ENCODE data around the gene GHDC.
"Not testable (repeated sequence)": the region's sequence is repeated elsewhere in the genome, so short reads cannot be mapped to it uniquely, and the experiment has no call there.

Gene GHDC

DNA sequence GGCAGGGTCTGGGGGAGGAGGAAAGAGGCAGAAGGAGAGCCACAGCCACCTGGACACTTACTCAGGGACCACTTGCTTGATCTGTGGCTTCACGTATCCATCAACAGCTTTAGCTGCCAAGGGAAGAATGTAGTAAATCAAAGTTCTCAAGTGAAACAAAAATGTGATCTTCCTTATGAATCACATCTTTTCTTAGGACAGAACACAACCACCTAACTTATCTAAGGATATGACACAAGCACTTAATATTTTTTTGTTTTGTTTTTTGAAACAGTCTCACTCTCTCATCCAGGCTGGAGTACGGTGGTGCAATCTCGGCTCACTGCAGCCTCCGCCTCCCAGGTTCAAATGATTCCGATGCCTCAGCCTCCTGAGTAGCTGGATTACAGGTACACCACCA is 8.4 kb upstream of the GHDC start:
- DNase-seq, result no peak

- DNase-seq, result no peak
Observed at GRCh38 chr17:42202159-42202558, 7.9 kb upstream of the GHDC start.

DNA sequence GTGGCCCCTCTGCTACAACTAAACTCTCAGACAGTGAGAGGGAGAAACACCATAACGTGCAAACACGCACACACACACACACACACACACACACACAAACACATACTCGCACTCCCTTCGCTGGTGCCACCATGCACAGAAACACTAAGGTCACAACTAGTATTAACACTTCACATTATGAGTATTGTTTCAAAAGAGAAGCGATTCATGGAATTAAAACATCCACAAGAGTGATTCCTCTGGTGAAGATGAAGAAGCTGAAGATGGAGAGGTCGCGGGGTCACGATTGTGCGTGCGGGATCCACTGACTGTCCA is 7.1 kb upstream of the GHDC start:
- no peak for DNase-seq

- no peak for DNase-seq
Observed at GRCh38 chr17:42200706-42201457, 6.6 kb upstream of the GHDC start.

DNA sequence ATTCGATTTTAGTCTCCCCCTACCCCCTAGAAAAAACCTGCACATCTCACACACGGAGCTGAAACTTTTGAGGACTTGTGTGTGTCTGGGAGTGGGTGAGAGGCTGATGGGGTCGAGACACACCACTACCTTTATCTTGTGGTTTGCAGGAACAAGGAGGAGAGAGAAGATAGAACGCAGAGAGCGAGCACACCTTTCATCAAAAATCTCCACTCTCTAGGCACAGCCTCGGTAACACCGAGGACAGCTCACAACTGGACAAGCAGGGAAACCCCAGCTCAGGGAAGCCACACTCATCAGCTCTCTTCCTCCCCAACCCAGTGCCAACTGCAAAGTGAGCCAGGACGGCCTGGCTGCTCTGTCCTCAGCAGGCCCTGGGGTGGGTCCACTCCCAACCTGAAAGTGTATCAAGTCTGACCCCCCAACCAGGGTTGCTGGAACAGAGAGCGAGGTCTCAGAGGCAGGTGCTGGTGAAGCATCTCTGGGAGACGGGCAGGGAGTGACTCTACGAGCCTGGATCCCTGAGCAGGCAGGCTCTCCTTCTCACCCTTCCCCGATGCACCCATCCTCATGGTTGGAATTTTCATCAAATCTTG is 5.2 kb upstream of the GHDC start:
- no peak for DNase-seq

DNA sequence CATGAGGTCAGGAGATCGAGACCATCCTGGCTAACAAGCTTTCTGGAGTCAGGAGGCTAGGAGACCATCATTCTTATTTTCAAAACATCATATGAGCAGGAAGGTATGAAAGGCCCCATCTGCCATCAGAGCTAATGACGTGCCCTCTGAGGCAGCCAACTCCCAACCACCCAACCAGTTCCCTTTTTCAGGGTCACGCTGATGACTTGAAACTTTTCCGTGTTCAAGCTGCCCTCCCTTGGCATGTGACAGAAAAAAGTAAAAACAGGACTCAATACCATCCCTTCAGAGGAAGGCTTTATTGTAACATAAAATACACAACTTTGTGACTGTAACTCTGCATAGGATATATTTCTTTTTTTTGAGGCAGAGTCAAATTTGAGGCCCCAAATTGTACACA is 4.6 kb upstream of the GHDC start:
- DNase-seq, result no peak

- DNase-seq, result no peak
Observed at GRCh38 chr17:42197564-42198156, 3.4 kb upstream of the GHDC start.

- DNase-seq, result no peak
Observed at GRCh38 chr17:42193216-42193968, 902 bp downstream of the GHDC start.

- DNase-seq, result no peak
Observed at GRCh38 chr17:42192189-42193126, 1.8 kb downstream of the GHDC start.

GRCh38 chr17:42191275-42191608 is 3.1 kb downstream of the GHDC start:
- no peak for DNase-seq

- no peak for DNase-seq
Observed at GRCh38 chr17:42190491-42191274, 3.6 kb downstream of the GHDC start.

DNA sequence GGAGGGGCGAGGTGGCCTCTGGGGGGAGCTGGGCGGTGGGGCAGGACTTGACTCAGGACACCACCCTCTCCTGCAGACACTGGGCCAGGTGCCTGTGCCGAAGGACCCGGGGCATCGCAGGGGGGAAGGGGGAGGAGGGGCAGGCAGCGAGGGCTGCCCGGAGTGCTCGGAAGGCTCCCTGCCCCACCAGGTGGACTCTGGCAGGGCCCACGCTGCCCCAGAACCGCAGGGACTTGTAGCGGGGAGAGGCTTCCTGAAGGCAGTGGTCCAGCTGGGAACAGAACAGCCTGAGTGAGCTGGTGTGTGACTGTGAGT is 4.7 kb downstream of the GHDC start:
- DNase-seq, result no peak

DNA sequence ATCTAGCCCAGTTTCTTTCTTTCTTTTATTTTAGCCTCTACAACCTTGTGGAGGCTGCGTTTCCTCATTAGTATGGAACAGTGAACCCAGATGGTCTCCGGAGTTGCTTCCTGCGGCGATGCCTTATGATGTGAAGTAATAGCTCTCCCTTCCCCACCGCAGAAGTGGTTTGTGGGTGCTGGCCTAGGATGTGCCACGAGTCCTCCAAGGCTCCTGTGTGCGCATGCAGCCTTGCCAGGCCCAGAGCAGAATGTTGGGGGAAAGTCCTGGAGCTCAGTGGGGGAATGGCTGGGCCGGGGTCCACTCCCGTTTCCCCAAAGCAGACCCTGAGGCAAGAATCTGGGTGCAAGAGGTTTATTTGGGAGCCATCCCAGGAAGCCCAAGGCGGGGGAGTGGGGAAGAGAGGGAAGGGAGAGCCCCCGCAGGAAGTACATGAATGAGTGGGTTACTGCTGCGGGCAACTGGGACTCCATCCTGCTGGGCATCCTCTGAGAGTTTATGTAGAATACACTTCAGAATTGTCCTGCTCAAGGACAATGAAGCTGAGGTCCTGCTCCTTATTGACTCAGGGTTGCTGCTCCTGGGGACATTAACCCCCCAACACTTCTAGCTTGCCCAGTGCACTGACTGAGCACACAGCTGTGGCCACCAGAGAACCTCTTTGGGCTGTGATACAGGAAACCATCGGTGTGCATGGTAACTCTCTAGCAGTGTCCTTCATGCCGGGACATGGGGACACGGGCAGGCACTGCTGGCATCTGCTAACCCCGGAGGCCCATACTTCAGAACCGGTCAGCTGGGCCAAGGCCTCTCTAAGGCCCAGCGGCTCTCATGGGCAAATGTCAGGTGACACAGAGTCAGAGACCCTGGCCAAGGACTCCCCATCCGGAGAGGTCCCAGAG is 5.3 kb downstream of the GHDC start:
- no peak for DNase-seq

- DNase-seq, result no peak
Observed at GRCh38 chr17:42187833-42188232, 6.5 kb downstream of the GHDC start.

DNA sequence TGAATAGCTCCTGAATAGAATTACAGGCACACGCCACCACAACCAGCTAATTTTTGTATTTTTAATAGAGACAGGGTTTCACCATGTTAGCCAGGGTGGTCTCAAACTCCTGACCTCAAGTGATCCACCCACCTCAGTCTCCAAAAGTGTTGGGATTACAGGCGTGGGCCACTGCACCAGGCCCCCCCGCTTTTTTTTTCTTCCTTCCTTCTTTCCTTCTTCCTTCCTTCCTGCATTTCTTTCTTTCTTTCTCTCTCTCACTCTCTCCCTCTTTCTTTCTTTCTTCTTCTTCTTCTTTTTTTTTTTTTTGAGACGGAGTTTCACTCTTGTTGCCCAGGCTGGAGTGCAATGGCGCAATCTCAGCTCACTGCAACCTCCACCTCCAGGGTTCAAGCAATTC is 8.1 kb downstream of the GHDC start:
- not testable (repeated sequence) for DNase-seq

- no peak for DNase-seq
Observed at GRCh38 chr17:42185621-42185930, 8.7 kb downstream of the GHDC start.

DNA sequence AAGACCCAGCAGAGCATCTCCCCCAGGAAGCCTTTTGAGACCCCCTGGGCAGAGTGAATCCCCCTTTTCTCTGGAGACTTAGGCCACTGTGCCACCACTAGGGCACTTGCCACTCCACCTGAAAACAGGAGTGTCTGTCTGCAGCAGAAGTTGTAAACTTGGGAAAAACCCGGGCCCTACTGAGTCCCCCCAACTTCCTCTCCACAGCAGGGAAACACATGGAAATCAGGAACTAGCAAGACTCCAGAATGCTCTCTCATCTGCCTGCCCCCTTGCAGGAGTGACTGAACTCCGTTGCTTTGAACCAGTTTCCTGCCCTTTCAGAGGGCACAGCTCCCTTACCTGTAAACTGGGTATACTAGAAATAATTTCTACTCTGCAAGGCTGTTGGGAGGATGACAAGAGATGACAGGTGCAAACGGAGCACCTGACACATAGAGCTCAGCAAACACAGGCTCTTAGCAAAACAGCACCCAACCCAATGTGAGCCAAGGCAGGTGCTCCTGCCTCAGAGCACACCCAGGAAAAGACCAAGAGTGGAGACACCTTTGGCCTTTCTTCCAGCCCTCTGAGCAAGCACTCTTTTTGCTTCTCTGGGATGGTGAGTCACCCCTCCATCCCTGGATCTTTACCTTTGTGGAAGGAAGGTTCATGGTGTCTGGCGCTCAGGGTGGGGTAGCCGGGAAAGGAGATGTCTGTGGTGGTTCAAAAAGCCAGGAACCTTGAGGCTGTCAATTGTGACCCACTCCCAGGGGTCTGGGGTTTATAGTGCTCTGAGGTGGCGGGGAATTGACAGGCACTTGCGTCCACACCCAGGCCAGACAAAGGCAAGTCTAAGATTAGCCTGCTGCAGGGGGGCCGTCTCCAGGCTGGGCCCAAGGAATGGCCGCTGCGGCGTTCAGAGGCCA is 9.3 kb downstream of the GHDC start, which contains the start of gene HCRT:
HCRT (minus strand) TSS at position 740 of the 908 bp plus-strand sequence; CDS start at position 653, 87 bp downstream.
- DNase-seq, result no peak

GRCh38 chr17:42183741-42184711 is 10.3 kb downstream of the GHDC start:
- peak; percentile 68 for DNase-seq
